Measurements from ENCODE around the gene SH2B2.
"Not testable (repeated sequence)": the region's sequence is repeated elsewhere in the genome, so short reads cannot be mapped to it uniquely, and the experiment has no call there.

The SH2B2 gene

DNA sequence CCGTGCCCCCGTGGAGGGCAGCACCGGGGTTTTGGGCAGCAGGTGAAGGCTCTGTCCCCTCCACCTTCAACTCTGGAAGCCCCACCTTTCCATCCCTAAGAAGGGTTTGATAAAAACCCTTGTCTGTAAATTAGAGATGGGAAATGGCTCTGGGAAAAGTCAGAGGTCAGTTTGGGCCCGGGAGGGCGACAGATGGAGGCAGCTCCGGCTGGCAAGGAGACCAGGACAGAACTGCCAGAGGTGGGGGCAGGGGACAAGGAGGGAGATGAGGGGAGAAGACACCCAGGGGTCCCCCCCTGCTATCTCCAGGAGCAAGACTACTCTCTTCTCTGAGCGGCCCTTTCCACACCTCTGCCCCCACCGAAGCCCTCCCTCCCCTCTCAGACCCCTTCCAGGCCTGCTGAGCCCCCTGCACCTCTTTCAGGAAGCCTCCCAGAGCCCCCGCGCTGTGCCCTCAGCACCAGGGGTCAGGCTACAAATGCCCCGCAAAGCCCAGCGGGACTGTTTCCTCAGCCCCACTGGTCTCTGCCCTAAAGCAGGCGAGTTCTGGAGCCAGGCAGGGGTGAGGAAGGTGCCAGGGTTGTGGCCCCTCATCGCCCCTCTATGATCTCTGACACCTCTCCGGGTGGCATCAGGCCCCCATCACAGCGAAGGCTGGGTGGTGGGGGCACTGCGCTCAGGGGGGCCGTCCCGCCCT is 980 bp upstream of the SH2B2 start:
- DNase-seq: no peak

DNA sequence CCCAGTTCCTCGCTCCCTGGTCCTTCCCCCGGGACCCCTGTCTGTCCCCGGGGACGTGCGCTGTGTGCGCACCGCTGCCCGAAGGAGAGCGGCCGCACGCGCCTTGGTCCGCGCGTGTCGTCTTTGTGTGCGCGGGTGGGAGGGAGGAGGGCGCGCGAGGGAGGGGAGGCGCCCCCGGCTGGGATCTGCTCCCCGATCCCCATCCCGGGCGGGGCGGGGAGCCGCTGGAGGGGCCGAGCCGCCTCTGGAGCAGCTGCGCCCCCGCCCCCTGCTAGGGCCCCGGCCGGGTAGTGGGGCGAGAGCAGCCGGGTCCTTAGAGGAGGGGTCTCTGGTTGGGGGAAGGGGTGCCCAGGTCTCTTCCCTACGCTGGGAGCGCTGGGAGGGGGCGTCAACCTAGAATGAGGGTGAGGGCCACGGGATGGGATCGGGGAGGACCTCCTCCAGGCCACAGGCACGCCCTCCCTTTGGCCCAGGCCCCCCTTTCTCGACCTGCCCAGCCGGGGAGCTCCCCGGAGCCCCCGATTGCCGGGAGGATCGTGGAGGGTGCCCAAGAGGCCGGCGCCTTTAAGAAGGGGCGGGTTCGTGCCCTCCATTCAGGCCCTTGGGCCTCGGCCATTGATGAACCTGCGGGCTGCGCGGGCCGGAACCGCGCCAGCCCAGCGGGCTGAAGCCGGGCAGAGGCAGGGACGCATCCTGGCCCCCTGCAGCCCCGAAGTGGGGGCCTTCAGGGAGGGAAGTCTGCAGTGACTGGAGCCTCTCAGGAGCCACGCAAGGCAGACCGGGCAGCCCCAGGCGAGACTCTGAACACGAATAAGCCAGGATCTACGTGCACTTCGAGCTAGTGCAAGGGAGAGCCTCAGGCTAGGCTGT is 678 bp downstream of the SH2B2 start:
- DNase-seq: peak; percentile 72

DNA sequence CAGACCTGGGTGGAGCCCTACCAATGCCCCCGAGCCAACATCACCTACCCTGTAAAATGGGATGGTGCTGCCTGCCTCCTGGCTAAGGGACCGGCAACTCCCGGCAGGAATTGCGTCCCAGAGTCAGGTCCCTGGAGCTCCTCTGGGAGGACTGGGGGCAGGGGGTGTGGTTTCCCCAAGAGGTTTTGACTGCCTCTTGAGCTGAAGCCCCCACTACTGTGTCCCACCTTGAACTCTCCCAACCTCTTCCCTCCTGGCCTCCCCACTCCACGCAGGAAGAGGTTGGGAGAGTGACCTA is 1.3 kb downstream of the SH2B2 start:
- DNase-seq: no peak

DNA sequence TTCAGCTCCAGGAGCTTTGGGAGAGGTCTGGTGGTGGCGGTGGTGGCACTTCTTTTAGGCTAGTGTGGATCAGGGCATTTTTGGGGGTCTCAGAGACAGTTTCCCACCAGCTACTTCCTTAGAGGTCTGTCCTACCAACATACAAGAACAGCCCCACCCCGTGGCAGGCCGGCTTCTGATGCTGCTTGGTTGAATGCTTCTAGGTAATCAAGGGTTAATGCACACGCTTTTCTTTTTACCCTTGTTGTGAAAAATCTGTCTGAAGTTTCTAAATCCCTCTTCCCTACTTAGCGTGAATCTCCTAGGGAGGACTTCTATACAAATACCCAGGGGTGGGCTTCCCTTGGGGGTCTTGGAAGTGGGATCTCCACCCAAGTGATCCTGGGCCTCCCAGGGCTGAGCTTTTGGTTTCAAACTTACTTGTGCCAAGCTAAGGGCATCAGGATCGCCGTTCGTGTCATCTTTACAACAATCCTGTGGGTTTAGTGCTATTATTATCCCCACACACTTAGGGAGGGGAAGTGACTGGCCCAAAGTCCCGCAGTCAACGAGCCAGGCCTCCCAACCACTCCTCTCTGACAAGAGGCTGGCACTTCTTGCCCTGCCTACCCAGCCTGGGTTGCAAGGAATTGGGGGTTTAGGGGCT is 1.7 kb downstream of the SH2B2 start:
- DNase-seq: no peak

DNA sequence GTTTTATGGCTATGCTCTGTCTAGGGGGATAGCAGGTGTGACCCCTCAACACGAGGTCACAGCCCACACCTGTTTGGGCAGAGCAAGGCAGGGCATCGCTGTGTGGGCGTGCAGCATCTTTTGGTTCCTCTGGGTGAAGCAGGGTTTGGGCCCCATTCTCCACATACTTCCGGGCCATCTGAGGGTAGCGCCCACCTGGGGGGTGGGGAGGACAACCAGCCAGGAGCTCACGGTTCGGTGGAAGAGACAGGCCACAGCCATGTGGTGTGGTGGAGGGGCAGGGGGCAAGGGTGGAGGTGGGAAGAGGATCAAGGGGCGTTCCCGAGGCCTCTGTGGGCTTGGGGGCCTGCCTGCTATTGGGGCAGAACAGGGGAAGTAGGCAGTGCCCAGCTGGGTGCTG is 2.4 kb downstream of the SH2B2 start:
- DNase-seq: no peak

DNA sequence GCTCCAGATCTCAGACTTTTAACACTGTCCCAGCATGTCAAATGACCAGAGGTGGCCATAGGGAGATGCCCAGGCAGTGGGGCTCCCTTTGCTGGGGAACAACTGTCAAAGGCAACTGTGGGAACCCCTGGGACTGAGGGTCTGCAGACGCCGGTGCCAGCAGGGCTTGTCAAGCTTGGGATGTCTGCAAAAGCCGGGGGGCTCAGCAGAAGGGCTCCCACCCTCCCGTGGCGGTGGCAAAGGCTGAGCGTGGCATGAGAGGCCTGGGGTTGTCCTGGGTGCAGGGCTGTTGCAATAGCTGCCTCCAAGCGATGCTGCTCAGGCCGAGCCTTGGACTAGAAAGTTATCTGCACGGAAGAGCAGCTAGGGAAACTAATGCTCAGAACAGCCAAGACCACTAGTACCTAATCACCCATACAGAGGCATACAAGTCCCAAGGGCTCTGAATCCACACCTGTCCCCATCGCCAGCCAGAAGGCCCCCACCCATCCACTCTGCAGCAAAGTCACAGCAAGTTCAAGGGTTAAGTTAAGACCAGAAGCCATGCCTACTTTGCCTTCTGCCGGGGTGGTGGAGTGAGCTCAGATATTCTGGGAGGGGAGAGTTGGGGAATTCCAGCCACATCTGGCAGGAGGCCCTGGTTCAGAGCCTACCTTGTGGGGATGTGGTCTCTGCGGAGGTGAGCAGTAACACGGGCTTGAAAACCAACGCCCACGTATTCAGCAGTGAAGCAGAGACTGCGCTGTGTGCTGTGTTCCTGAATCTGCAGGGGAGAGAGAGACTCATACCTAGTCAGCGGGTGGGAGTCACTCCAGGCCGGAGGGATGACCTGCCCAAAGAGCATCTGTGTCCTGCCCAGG is 4.6 kb downstream of the SH2B2 start:
- no peak for DNase-seq

DNA sequence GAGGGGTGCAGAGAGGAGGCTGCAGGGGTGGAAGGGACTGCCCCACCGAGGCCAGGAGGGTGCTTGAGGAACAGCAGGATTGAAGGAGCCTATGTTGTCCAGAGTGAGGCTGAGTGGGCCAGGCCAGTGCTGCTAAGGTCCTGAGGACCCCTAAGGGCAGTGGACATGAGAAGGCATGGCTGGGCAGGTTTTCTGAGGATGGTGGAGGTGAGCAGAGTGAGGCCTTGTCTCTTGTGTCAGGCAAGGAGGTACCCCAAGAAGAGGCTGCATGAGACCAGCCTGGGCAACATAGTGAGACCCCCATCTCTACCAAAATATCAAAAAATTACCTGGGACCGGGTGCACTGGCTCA is 5.2 kb downstream of the SH2B2 start:
- DNase-seq: no peak

DNA sequence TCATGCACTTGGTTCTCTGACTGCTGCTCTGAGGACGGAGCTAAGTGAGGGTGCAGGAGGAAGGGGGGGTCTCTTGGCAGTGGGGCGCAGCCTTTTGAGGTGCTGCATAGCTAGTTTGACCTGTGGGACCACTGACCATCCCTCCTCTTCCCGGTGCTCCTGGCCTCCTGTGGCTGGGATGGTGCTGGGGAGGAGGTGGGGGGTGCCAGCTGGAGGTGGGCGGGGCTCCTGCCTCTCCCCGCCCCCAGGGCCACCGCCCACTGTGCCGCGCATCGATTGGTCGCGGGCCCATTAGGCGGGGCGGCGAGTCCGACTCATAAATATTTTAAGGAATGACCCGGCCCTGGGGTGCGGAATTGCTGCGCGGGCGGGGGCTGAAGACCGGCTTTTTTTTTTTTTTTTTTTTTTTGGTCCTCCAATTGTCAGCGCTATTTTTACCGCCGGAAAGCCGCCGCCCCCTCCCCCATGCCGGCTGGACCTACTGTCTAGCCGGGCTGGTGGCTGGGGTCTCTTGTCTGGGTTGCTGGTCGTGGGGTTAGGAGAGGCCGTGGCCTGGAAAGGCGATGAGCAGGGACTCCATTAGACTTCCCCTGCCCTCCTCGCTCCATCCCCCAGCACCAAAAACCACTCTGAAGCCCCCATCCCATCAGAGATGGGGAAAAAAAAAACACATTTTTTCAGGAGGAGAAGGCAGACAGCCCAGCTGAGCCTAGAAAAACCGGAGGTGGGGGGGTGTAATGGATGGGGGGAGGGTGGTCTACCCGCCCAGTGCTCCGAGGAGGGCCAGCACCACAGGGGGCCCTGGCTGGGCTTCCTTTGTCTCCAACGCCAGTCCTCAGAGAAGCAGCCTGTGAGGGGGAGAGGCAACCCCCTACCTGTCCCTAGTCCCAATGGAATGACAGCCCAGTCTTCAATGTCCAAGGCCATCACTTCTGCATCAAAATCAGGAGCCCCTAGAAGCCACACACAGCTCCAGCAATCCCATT is 6.4 kb downstream of the SH2B2 start:
- no peak for DNase-seq

DNA sequence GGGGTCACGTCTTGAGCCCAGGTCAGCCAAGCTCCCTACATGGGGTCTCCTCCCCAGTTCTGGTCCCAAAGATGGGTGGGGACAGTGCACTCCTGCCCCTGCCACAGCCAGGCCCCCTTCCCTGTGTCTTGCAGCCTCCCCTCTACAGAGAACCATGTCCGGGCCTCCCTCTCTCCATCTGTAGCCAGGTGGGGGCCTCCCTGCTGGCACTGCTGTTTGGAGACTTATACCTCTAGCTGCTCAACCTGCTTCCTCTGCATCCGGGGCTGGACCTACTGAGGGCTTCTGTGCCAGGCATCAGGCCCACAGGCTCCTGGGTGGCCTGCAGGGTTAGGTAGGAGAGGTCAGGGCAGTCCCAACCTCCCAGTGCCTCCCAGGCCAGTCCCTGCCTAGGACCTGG is 7.9 kb downstream of the SH2B2 start:
- no peak for DNase-seq

DNA sequence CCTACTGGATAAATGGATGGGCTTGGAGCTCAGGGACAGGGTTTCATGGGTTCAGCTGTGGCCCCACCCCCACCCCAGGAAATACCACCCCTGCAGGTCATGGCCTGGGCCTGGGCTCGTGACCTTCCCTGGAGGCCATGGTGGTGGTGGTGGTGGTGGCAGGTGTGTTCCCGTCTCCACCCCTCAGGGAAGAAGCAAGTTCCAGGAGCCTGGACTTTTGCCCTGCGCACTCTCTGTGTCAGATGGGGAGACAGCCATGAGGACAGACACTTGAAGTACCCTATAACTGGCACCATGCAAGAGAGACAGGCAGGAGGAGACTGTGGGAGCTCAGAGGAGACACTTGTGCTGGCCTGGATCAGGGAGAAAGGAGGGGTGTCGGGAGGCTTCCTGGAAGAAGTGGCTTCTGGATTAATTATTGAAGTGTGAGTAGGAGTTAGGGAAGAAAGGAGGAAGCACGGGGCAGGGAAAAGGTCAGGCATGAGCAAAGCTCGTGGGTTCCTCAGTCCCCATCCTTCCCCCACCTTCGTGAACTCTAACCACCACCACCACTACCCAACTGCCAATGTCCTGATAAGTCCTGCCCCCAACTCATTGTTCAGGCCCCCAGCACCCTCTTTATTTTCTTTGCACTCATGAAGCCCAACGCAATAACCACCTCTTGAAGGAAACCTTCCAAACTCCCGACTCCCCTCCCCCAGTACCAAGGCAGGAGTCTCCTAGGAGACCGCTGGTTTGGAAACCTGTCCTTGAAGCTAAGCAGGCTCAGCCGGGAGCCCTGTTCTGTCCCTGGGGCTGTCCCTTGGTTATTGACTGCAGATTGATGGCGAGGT is 8.9 kb downstream of the SH2B2 start:
- DNase-seq: no peak

DNA sequence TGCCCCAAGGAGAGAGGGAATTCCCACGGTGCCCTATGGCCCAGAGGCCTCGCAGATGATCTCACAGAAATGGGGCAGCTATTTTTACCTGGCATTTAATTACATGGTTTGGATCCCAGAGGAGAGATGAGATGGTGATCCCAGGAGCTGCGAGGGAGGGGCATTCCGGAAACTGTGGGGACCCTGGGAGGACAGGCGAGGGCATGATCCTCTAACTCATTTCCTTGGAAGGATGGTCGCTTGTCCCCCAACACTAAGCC is 9.4 kb downstream of the SH2B2 start:
- DNase-seq: no peak

DNA sequence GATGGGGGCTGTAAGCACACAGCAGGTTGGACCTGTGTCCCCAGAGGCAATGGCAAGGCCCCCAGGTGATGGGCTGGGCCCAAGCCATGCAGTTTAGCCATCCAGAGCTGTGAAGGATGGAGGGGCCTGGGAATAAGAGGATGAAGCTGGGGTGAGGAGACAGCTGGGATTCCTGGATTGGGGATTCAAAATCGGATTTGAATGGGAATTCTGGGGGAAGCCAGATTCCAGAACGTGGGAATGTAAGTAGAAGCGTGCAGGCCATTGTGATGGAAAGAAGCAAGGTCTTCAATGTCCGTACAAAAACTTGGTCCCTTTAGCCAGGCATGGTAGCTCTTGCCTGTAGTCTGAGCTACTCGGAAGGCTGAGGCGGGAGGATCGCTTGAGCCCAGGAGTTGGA is 9.8 kb downstream of the SH2B2 start:
- DNase-seq: no peak

DNA sequence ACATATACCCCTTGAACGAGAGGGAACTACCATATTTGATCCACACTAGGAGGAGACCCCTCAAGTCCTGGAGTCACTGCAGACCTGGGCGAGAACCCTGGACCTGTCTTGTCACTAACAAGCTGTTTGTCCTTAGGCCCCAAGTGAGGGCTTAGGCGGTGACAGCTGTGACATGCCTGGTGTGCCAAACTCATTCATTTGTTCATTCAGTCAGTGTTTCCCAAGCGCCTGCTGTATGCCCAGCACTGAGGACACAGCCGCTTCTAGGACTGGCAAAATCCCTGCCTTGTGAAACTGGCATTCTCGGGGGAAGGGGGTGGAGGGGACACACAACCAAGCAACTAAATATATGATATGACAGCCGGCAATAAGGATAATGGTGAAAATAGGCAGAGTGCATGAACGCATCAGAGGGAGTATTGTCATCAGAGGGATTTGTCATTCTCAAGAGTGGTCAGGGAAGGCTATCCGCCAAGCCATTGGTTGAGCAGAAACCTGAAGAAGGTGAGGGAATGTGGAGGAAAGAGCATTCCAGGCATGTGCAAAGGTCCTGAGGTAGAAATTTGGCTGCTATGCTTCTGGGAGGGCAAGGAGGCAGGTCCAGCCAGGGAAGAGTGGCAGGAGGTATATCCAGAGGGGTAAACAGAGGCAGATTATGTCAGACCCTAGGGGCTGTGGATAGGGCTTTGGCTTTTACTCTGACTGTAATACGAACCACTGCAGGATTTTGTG is 11.0 kb downstream of the SH2B2 start:
- no peak for DNase-seq

DNA sequence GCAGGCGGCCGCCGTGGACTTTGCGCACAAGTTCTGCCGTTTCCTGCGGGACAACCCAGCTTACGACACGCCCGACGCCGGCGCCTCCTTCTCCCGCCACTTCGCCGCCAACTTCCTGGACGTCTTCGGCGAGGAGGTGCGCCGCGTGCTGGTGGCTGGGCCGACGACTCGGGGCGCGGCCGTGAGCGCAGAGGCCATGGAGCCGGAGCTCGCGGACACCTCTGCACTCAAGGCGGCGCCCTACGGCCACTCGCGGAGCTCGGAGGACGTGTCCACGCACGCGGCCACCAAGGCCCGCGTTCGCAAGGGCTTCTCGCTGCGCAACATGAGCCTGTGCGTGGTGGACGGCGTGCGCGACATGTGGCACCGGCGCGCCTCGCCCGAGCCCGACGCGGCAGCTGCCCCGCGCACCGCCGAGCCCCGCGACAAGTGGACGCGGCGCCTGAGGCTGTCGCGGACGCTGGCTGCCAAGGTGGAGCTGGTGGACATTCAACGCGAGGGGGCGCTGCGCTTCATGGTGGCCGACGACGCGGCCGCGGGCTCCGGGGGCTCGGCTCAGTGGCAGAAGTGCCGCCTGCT is 14.1 kb downstream of the SH2B2 start:
- peak; percentile 51 for DNase-seq

DNA sequence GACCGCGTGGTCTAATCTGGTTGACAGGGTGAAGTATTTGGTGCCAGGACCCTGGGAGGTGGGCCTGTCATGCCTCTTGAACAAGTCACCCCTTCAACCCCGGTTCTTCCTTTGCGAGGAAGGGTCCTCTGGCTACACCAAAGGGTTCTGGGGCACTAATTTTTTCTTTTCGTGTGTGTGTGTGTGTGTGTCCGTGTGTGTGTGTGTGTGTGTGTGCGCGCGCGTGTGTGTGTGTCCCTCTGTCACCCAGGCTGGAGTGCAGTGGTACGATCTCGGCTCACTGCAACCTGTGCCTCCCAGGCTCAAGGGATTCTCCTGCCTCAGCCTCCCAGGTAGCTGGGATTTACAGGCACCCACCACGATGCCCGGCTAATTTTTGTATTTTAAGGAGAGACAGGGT is 14.7 kb downstream of the SH2B2 start:
- not testable (repeated sequence) for DNase-seq

DNA sequence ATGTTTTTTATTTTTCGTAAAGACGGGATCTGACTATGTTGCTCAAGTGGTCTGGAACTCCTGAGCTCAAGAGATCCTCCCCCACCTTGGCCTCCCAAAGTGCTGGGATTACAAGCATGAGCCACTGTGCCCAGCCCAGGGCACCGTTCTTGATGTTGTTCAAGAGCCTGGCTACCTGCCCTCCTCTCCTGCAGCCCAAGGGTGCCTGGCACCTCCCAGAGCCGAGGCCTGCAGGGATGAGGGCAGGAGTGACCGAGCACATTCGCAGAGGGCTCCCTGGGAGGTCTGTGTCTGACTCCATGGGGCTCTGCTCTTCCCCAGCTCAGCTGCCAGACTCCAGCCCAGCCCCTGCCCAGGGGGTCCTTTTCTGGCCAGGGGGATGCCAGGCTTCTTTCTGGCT is 15.4 kb downstream of the SH2B2 start:
- DNase-seq: no peak

DNA sequence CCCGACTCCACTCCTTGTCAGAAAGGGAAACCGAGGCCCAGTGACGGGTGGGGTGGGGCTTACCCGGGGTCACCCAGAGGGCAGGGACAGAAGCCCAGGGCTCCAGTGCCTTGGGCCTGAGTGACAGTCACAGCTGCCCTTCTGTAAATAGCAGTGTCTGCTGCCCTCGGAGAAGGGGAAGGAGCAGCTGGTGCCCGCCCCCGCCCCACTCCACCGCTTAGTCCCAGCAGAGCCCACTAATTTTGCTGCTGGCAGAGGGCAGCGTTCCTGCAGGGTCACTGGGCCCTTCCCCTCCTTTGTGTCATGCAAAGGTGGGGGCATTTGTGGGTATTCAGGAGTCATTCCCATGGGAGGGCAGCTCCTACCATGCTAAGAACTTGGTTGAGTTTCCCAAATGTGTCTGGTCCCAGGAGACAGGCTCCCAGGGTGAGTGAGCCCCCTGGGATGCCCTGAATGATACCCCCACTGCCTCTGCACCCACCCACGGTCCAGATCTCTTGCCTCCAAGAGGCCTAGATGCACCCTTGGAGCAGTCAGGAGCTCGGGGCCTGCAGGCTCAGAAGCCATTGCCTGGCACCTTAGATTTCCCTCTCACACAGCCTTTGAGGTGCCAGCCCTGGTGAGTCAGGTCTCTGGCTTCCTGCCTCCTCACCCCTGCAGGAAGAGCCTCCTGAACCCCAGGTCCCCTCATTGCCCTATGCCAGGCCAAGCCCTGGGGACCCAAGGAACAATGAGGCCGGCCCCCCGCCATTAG is 17.2 kb downstream of the SH2B2 start:
- DNase-seq: no peak

DNA sequence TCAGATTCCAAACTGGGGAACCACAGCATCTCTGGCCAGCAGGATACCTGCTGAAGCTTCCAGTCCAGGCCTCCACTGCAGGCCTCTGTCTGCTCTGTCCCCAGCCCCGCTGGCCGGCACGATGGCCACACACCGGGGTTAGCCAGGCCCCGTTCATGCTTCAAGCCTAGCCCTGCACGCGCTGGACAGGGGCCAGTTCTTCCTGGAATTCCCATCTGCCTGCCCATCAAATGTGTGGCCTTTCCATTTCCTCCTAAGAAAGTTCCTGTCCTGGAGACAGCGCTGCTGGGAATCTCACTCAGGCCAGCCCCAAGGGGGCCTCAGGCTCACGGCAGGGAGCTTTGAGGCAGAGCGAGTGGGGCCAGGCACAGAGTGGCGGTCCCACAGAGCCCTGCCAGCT is 18.0 kb downstream of the SH2B2 start:
- DNase-seq: no peak

All from right kidney (tissue), 1 donor.